HEK293 (cell line): ENCODE measurements around the gene SLC7A6.

Experiments used
- EGR2 ChIP-seq: fragments of 450-650 bp; formaldehyde crosslinking; IDR thresholded peaks from 2 replicates; pipeline ENCODE4 v1.5.1; 2016; ENCODE audit warnings: low read depth, missing biosample characterization, missing genetic modification characterization
- KLF10 ChIP-seq: fragments of 450-650 bp; IDR thresholded peaks from 2 replicates; pipeline ENCODE4 v1.5.1; 2018; ENCODE audit warnings: missing biosample characterization, mild to moderate bottlenecking, missing genetic modification characterization
- RBAK ChIP-seq: fragments of 450-650 bp; formaldehyde crosslinking; IDR thresholded peaks from 2 replicates; pipeline ENCODE4 v1.5.1; 2016; ENCODE audit warnings: missing biosample characterization, missing genetic modification characterization
- SP2 ChIP-seq: fragments of 450-650 bp; formaldehyde crosslinking; IDR thresholded peaks from 2 replicates; pipeline ENCODE4 v1.5.1; 2016; ENCODE audit warnings: missing biosample characterization, missing genetic modification characterization
- SP7 ChIP-seq: fragments of 450-650 bp; formaldehyde crosslinking; IDR thresholded peaks from 2 replicates; pipeline ENCODE4 v1.5.1; 2016; ENCODE audit warnings: missing biosample characterization, missing genetic modification characterization
- ZBTB1 ChIP-seq: fragments of 450-650 bp; formaldehyde crosslinking; IDR thresholded peaks from 2 replicates; pipeline ENCODE4 v1.5.1; 2016; ENCODE audit warnings: missing biosample characterization, missing genetic modification characterization
- ZBTB11 ChIP-seq: fragments of 450-650 bp; formaldehyde crosslinking; conservative IDR thresholded peaks from 2 replicates; pipeline ENCODE4 v1.5.1; 2016; ENCODE audit warnings: low read depth, missing biosample characterization, missing genetic modification characterization
- ZBTB20 ChIP-seq: fragments of 450-650 bp; formaldehyde crosslinking; IDR thresholded peaks from 2 replicates; pipeline ENCODE4 v1.5.1; 2016; ENCODE audit warnings: missing biosample characterization, missing genetic modification characterization
- ZBTB48 ChIP-seq: fragments of 450-650 bp; formaldehyde crosslinking; IDR thresholded peaks from 2 replicates; pipeline ENCODE4 v1.5.1; 2016; ENCODE audit warnings: missing biosample characterization, missing genetic modification characterization
- ZBTB7A ChIP-seq: fragments of 450-650 bp; formaldehyde crosslinking; IDR thresholded peaks from 2 replicates; pipeline ENCODE4 v1.5.1; 2016; ENCODE audit warnings: low read depth, missing biosample characterization, missing genetic modification characterization
- ZEB2 ChIP-seq: fragments of 450-650 bp; formaldehyde crosslinking; IDR thresholded peaks from 2 replicates; pipeline ENCODE4 v1.5.1; 2016; ENCODE audit warnings: missing biosample characterization, missing genetic modification characterization
- ZFHX2 ChIP-seq: fragments of 450-650 bp; formaldehyde crosslinking; conservative IDR thresholded peaks from 2 replicates; pipeline ENCODE4 v1.5.1; 2016; ENCODE audit warnings: missing biosample characterization, missing genetic modification characterization
- ZNF133 ChIP-seq: fragments of 450-650 bp; formaldehyde crosslinking; IDR thresholded peaks from 2 replicates; pipeline ENCODE4 v1.5.1; 2016; ENCODE audit warnings: missing biosample characterization, missing genetic modification characterization
- ZNF157 ChIP-seq: fragments of 450-650 bp; formaldehyde crosslinking; IDR thresholded peaks from 2 replicates; pipeline ENCODE4 v1.5.1; 2016; ENCODE audit warnings: missing biosample characterization, missing genetic modification characterization
- ZNF2 ChIP-seq: fragments of 450-650 bp; formaldehyde crosslinking; IDR thresholded peaks from 2 replicates; pipeline ENCODE4 v1.5.1; 2016; ENCODE audit warnings: missing biosample characterization, missing genetic modification characterization
- ZNF239 ChIP-seq: fragments of 450-650 bp; formaldehyde crosslinking; IDR thresholded peaks from 2 replicates; pipeline ENCODE4 v1.5.1; 2016; ENCODE audit warnings: missing biosample characterization, missing genetic modification characterization
- ZNF335 ChIP-seq: fragments of 450-650 bp; formaldehyde crosslinking; conservative IDR thresholded peaks from 2 replicates; pipeline ENCODE4 v1.5.1; 2016; ENCODE audit warnings: missing biosample characterization, missing genetic modification characterization
- ZNF398 ChIP-seq: fragments of 450-650 bp; formaldehyde crosslinking; IDR thresholded peaks from 2 replicates; pipeline ENCODE4 v1.5.1; 2017; ENCODE audit warnings: missing biosample characterization, missing genetic modification characterization
- ZNF501 ChIP-seq: fragments of 450-650 bp; formaldehyde crosslinking; IDR thresholded peaks from 2 replicates; pipeline ENCODE4 v1.5.1; 2016; ENCODE audit warnings: missing biosample characterization, missing genetic modification characterization
- ZNF530 ChIP-seq: fragments of 450-650 bp; formaldehyde crosslinking; IDR thresholded peaks from 2 replicates; pipeline ENCODE4 v1.5.1; 2016; ENCODE audit warnings: low read depth, missing biosample characterization, missing genetic modification characterization
- ZNF561 ChIP-seq: fragments of 450-650 bp; IDR thresholded peaks from 2 replicates; pipeline ENCODE4 v1.5.1; 2018; ENCODE audit warnings: missing biosample characterization, missing genetic modification characterization, borderline replicate concordance
- ZNF670 ChIP-seq: fragments of 450-650 bp; formaldehyde crosslinking; IDR thresholded peaks from 2 replicates; pipeline ENCODE4 v1.5.1; 2016; ENCODE audit warnings: missing biosample characterization, missing genetic modification characterization, low read depth
- ZNF785 ChIP-seq: fragments of 450-650 bp; formaldehyde crosslinking; IDR thresholded peaks from 2 replicates; pipeline ENCODE4 v1.5.1; 2016; ENCODE audit warnings: missing biosample characterization, missing genetic modification characterization
- TF ChIP-seq, protein P1 (sequence below): fragments of 450-650 bp; formaldehyde crosslinking; IDR thresholded peaks from 2 replicates; pipeline ENCODE4 v1.5.1; 2016; ENCODE audit warnings: missing biosample characterization, missing genetic modification characterization
- TF ChIP-seq, protein P2 (sequence below): fragments of 450-650 bp; formaldehyde crosslinking; IDR thresholded peaks from 2 replicates; pipeline ENCODE4 v1.5.1; 2016; ENCODE audit warnings: missing biosample characterization, missing genetic modification characterization

SLC7A6 gene

DNA sequence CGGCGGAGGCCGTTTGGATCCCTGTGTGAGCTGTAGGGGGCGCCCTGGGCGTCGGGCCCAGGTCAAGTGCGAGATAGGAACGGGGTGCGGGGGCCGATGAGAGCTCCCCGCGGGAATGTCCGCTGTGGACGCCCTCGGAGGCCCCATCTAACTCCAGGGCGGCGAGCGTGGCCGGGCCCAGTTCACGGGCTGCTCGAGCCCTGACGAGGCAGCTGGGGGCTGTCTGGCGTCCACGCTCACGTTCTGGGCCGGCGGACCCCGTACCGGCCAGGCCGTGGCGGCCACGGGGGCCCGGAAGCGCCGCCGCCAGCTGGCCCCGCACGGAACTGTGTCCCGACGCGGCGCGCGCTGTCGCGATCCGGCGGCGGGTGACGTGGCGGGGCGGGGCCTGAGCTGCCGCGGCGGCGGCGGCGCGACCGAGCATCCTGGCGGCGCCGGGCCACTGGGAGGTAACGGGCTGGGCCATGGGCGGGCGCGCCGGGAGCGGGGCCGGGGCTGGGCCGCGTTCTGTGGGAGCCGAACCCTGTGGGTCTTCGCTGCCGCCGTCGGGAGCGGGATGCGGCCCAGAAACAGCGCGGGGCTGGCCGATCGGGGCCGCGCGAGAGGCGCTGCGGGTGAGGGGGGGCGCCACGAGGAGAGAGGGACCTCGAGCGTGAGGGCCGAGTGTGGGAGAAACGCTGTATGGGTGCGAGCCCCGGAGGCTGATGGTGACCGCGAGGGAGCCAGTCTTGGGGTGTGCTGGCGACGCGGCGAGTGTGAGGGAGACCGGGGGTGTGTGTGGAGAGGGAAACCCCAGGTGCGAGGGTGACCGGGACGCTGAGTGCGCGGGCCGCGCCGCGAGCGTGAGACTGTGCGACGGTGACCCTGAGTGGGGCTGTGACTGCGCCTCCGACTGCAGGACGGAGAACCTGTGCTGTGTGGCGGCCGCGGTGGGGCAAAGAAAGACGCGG, at the start of gene SLC7A6 (continued):
- TF ChIP-seq, protein P1, sequence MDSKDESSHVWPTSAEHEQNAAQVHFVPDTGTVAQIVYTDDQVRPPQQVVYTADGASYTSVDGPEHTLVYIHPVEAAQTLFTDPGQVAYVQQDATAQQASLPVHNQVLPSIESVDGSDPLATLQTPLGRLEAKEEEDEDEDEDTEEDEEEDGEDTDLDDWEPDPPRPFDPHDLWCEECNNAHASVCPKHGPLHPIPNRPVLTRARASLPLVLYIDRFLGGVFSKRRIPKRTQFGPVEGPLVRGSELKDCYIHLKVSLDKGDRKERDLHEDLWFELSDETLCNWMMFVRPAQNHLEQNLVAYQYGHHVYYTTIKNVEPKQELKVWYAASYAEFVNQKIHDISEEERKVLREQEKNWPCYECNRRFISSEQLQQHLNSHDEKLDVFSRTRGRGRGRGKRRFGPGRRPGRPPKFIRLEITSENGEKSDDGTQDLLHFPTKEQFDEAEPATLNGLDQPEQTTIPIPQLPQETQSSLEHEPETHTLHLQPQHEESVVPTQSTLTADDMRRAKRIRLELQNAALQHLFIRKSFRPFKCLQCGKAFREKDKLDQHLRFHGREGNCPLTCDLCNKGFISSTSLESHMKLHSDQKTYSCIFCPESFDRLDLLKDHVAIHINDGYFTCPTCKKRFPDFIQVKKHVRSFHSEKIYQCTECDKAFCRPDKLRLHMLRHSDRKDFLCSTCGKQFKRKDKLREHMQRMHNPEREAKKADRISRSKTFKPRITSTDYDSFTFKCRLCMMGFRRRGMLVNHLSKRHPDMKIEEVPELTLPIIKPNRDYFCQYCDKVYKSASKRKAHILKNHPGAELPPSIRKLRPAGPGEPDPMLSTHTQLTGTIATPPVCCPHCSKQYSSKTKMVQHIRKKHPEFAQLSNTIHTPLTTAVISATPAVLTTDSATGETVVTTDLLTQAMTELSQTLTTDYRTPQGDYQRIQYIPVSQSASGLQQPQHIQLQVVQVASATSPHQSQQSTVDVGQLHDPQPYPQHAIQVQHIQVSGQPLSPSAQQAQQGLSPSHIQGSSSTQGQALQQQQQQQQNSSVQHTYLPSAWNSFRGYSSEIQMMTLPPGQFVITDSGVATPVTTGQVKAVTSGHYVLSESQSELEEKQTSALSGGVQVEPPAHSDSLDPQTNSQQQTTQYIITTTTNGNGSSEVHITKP (tag by site-specific recombination): peak; percentile 91
- TF ChIP-seq ZNF157 (0 out of 2 replicates have a peak, but pooled peaks have one; percentile 35), ZNF398 (tag by site-specific recombination) (0 out of 2 replicates have a peak, but pooled peaks have one; percentile 19), SP7 (tag by site-specific recombination) (peak; percentile 32), ZBTB1 (tag by site-specific recombination) (no peak), ZBTB11 (tag by site-specific recombination) (peak; percentile 63; the same call in 1 of the 2 replicates), ZBTB20 (tag by site-specific recombination) (peak; percentile 77), ZNF133 (peak; percentile 19), ZNF239 (tag by site-specific recombination) (peak; percentile 20; the same call in 1 of the 2 replicates), ZNF501 (peak; percentile 44; the same call in 1 of the 2 replicates), KLF10 (tag by site-specific recombination) (no peak), ZBTB48 (tag by site-specific recombination) (peak; percentile 79), EGR2 (peak; percentile 66), ZNF530 (tag by site-specific recombination) (no peak), ZNF561 (tag by site-specific recombination) (peak; percentile 54; the same call in 1 of the 2 replicates), RBAK (tag by site-specific recombination) (no peak), ZNF785 (peak; percentile 62; the same call in 1 of the 2 replicates), ZBTB7A (tag by site-specific recombination) (peak; percentile 77; the same call in 1 of the 2 replicates), SP2 (tag by site-specific recombination) (0 out of 2 replicates have a peak, but pooled peaks have one; percentile 12), ZNF670 (no peak), ZEB2 (tag by site-specific recombination) (peak; percentile 55), ZFHX2 (peak; percentile 71), ZNF2 (tag by site-specific recombination) (peak; percentile 46; the same call in 1 of the 2 replicates), ZNF335 (tag by site-specific recombination) (peak; percentile 90)
- TF ChIP-seq, protein P2, sequence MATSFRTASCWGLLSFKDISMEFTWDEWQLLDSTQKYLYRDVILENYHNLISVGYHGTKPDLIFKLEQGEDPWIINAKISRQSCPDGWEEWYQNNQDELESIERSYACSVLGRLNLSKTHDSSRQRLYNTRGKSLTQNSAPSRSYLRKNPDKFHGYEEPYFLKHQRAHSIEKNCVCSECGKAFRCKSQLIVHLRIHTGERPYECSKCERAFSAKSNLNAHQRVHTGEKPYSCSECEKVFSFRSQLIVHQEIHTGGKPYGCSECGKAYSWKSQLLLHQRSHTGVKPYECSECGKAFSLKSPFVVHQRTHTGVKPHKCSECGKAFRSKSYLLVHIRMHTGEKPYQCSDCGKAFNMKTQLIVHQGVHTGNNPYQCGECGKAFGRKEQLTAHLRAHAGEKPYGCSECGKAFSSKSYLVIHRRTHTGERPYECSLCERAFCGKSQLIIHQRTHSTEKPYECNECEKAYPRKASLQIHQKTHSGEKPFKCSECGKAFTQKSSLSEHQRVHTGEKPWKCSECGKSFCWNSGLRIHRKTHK (tag by site-specific recombination): no peak
